ENCODE measurements around the gene GFRA1. TPM values are rescaled to one million over a fixed set of nuclear protein-coding genes. Genes with fewer than 3 reads are reported as not detected.

Gene GFRA1
- total and polyA plus RNA-seq, 2 experiments from 2014 or later = 0.48 to 2.9 TPM

- H3K36me3 ChIP-seq (replicated peaks; ENCODE audit: insufficient read depth, low read depth) = no peaks in the 10 kb centered on the region
- H3K9me3 ChIP-seq (ENCODE audit: low read depth) = no peaks in the 10 kb centered on the region
- DNase-seq (ENCODE audit: low spot score) = no peak
- no peaks in the 10 kb centered on the region for H3K79me2 ChIP-seq
- no peaks in the 10 kb centered on the region for H4K20me1 ChIP-seq (ENCODE audit: insufficient read depth, poor library complexity, severe bottlenecking)
- no peak overlapping the region for H3K27ac ChIP-seq
- 92% methylated on average over 5 of the region's 5 CpGs for WGBS (ENCODE audit: low lambda C conversion rate, missing lambda C conversion rate)
- peaks cover 11% of the 10 kb centered on the region for H3K4me1 ChIP-seq (ENCODE audit: insufficient read depth)
- no peaks in the 10 kb centered on the region for H3K9me2 ChIP-seq (replicated peaks; ENCODE audit: insufficient read depth)
- TF ChIP-seq EZH2phosphoT487 (IDR thresholded peaks at IDR 0.05; ENCODE audit: low read depth, severe bottlenecking, unreplicated experiment) (no peak), EZH2 (IDR thresholded peaks at IDR 0.05; ENCODE audit: borderline replicate concordance) (no peak)
- TF ChIP-seq, protein P1, sequence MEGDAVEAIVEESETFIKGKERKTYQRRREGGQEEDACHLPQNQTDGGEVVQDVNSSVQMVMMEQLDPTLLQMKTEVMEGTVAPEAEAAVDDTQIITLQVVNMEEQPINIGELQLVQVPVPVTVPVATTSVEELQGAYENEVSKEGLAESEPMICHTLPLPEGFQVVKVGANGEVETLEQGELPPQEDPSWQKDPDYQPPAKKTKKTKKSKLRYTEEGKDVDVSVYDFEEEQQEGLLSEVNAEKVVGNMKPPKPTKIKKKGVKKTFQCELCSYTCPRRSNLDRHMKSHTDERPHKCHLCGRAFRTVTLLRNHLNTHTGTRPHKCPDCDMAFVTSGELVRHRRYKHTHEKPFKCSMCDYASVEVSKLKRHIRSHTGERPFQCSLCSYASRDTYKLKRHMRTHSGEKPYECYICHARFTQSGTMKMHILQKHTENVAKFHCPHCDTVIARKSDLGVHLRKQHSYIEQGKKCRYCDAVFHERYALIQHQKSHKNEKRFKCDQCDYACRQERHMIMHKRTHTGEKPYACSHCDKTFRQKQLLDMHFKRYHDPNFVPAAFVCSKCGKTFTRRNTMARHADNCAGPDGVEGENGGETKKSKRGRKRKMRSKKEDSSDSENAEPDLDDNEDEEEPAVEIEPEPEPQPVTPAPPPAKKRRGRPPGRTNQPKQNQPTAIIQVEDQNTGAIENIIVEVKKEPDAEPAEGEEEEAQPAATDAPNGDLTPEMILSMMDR (IDR thresholded peaks at IDR 0.05; ENCODE audit: poor library complexity) = no peak
- no peaks in the 10 kb centered on the region for H3K27me3 ChIP-seq
- H3K4me2 ChIP-seq = no peak overlapping the region
- H2AFZ ChIP-seq = no peak overlapping the region
- H3K4me3 ChIP-seq = no peak overlapping the region
These were observed 201.4 kb downstream of the GFRA1 start for GRCh38 chr10:116071453-116072148.

DNA sequence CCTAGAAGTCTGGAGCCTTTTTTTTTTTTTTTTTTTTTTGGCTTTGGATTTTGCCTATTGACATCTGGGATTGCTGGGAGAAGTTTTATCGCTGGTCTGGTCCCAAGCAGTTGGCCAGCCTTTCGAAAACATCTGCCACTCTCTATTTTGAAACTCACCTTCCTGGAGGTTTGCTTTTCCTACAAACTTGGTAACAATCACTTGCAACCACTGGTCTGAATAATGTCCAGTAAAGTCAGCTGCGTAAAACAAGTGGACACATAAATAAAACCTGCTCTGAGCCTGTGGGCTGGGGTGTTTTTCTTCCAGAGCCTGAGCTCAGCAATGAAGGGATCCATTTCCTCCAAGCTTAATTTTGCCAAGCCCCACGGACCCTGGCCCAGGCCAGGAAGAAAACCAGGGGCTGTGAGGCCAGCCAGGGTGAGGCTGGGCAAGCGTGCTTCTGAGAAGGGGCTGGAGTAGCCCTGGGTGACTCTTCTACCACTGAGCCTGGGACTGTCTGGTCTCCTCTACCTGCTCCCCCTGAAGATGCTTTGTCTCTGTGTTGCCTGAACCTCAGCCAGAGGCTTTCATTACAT is 202.2 kb downstream of the GFRA1 start:
- no peaks in the 10 kb centered on the region for H3K9me3 ChIP-seq (ENCODE audit: low read depth)
- no peak overlapping the region for H2AFZ ChIP-seq
- H3K27ac ChIP-seq = no peak overlapping the region
- WGBS (ENCODE audit: low lambda C conversion rate, missing lambda C conversion rate) = 83% methylated on average over 5 of the region's 5 CpGs
- H3K9me2 ChIP-seq (replicated peaks; ENCODE audit: insufficient read depth) = no peaks in the 10 kb centered on the region
- H4K20me1 ChIP-seq (ENCODE audit: insufficient read depth, poor library complexity, severe bottlenecking) = no peaks in the 10 kb centered on the region
- peaks cover 11% of the 10 kb centered on the region for H3K4me1 ChIP-seq (ENCODE audit: insufficient read depth)
- H3K4me2 ChIP-seq = no peak overlapping the region
- DNase-seq (ENCODE audit: low spot score) = no peak
- H3K79me2 ChIP-seq = no peaks in the 10 kb centered on the region
- H3K36me3 ChIP-seq (replicated peaks; ENCODE audit: insufficient read depth, low read depth) = no peaks in the 10 kb centered on the region
- no peak for TF ChIP-seq EZH2phosphoT487 (IDR thresholded peaks at IDR 0.05; ENCODE audit: low read depth, severe bottlenecking, unreplicated experiment)
- TF ChIP-seq, protein P1 (IDR thresholded peaks at IDR 0.05; ENCODE audit: poor library complexity) = no peak
- TF ChIP-seq EZH2 (IDR thresholded peaks at IDR 0.05; ENCODE audit: borderline replicate concordance) = no peak
- H3K27me3 ChIP-seq = no peaks in the 10 kb centered on the region
- no peak overlapping the region for H3K4me3 ChIP-seq

DNA sequence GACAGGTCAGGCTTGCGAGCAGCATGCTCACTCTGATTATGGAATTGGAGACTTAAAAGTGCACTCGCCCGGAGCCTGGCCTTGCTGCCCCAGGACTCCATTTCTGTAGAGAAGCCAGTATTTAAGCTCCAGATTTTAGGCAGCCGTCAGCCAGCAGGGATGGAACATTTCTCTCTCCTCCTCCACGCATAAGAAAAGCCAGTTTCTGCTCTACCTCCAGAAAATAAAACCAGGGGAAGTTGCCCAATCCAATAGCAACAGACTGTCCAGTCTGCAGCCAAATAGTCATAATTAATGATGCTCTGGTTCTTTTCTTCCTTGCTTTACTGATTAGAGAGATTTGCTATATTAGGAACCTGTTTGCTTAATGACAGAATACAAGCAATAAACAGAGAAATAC is 203.2 kb downstream of the GFRA1 start:
- no peaks in the 10 kb centered on the region for H3K9me3 ChIP-seq (ENCODE audit: low read depth)
- no peaks in the 10 kb centered on the region for H3K79me2 ChIP-seq
- H3K4me2 ChIP-seq = peak overlapping the region; percentile 25
- no peaks in the 10 kb centered on the region for H4K20me1 ChIP-seq (ENCODE audit: insufficient read depth, poor library complexity, severe bottlenecking)
- no peaks in the 10 kb centered on the region for H3K27me3 ChIP-seq
- no peak overlapping the region for H2AFZ ChIP-seq
- H3K36me3 ChIP-seq (replicated peaks; ENCODE audit: insufficient read depth, low read depth) = no peaks in the 10 kb centered on the region
- peaks cover 11% of the 10 kb centered on the region for H3K4me1 ChIP-seq (ENCODE audit: insufficient read depth)
- no peak overlapping the region for H3K4me3 ChIP-seq
- no peaks in the 10 kb centered on the region for H3K9me2 ChIP-seq (replicated peaks; ENCODE audit: insufficient read depth)
- 46% methylated on average over 5 of the region's 5 CpGs for WGBS (ENCODE audit: low lambda C conversion rate, missing lambda C conversion rate)
- no peak overlapping the region for H3K27ac ChIP-seq
- DNase-seq (ENCODE audit: low spot score) = no peak
- TF ChIP-seq EZH2 (IDR thresholded peaks at IDR 0.05; ENCODE audit: borderline replicate concordance) = no peak
- TF ChIP-seq, protein P1 (IDR thresholded peaks at IDR 0.05; ENCODE audit: poor library complexity) = no peak
- TF ChIP-seq EZH2phosphoT487 (IDR thresholded peaks at IDR 0.05; ENCODE audit: low read depth, severe bottlenecking, unreplicated experiment) = no peak

All from hepatocyte (in vitro differentiated cells).